Breast epithelium (tissue), 4 donors: ENCODE results near the gene SLC9A8. TPM values are rescaled to one million over a fixed set of nuclear protein-coding genes. Genes with fewer than 3 reads are reported as not detected.

Source experiments
- DNase-seq, 2 donors: peaks; one replicate each; pipeline ENCODE4 v3.0.0-alpha.2; 2019; ENCODE audit warnings: low spot score in 2 of 2
- H3K27ac ChIP-seq, 2 donors: fragments of 200-600 bp; sonication (generic) in 1 of 2; one replicate each; pipeline ENCODE4 v1.5.1; 2016 to 2019; ENCODE audit warnings: mild to moderate bottlenecking in 1 of 2
- H3K27me3 ChIP-seq, 2 donors: fragments of 200-600 bp; sonication (generic) in 1 of 2; one replicate each; pipeline versions ENCODE4 v1.5.1 to v1.6.0; 2017 to 2019; ENCODE audit warnings: control low read depth in 1 of 2, mild to moderate bottlenecking in 1 of 2
- H3K36me3 ChIP-seq: fragments of 200-600 bp; one replicate; pipeline ENCODE4 v1.5.1; 2019
- H3K4me1 ChIP-seq, 2 donors: fragments of 200-600 bp; sonication (generic); one replicate each; pipeline ENCODE4 v1.5.1; 2016 to 2019; ENCODE audit warnings: control low read depth in 1 of 2
- H3K4me3 ChIP-seq, 3 donors: fragments of 200-600 bp; sonication (generic); 1 replicate in 2 of 3; 2 replicates in 1 of 3; pipeline ENCODE4 v1.5.1; 2016 to 2019; ENCODE audit warnings: mild to moderate bottlenecking in 3 of 3, moderate library complexity in 2 of 3
- H3K9me3 ChIP-seq, 2 donors: fragments of 200-600 bp; sonication (generic) in 1 of 2; one replicate each; pipeline ENCODE4 v1.5.1; 2016 to 2019; ENCODE audit warnings: control low read depth in 1 of 2
- CTCF ChIP-seq, 3 donors: fragments of 450-650 bp; IDR thresholded peaks; one replicate each; pipeline ENCODE4 v1.5.1; 2016 to 2017; ENCODE audit warnings: antibody characterized with exemption in 3 of 3, mild to moderate bottlenecking in 3 of 3, moderate library complexity in 3 of 3
- POLR2A ChIP-seq: fragments of 450-650 bp; IDR thresholded peaks from one replicate; pipeline ENCODE4 v1.6.1; 2016; ENCODE audit warnings: antibody characterized with exemption, mild to moderate bottlenecking, moderate library complexity
- POLR2AphosphoS5 ChIP-seq, 3 donors: sonication (generic); formaldehyde crosslinking; IDR thresholded peaks; one replicate each; pipeline ENCODE4 v1.6.1; 2017; ENCODE audit warnings: antibody characterized with exemption in 3 of 3
- intact Hi-C: fragments of 100-400 bp; cut with DNase I; formaldehyde crosslinking; loops from one replicate; pipeline ENCODE4 v1.15.1; 2023; ENCODE audit warnings: low total_unique reads
- total RNA-seq, 3 donors: library from RNA; depleted of rRNA; stranded (reverse); fragments of >200 nt; gene quantifications; one replicate each; pipeline ENCODE4 v1.1.0, GENCODE V29; 2016

Gene SLC9A8
- total RNA-seq, 3 donors from 2014 or later, result 11.8 to 13.5 (median 13.3) TPM

- H3K9me3 ChIP-seq, result no peaks in the 10 kb centered on the region
- DNase-seq, result no peak
- H3K4me1 ChIP-seq, result no peaks in the 10 kb centered on the region
- H3K27ac ChIP-seq, result no peak overlapping the region
- no peaks in the 10 kb centered on the region for H3K27me3 ChIP-seq
- no peak for TF ChIP-seq POLR2AphosphoS5 (IDR thresholded peaks at IDR 0.05)
- no peak for TF ChIP-seq POLR2A
- H3K4me3 ChIP-seq, result no peak overlapping the region
- H3K36me3 ChIP-seq, result no peaks in the 10 kb centered on the region
- intact Hi-C loops, result no loop called here
These were observed 27.3 kb upstream of the SLC9A8 start for GRCh38 chr20:49785149-49785851.

- Histone ChIP-seq H3K9me3 (no peaks in the 10 kb centered on the region), H3K36me3 (no peaks in the 10 kb centered on the region), H3K27me3 (no peaks in the 10 kb centered on the region), H3K4me3 (no peak overlapping the region), H3K27ac (no peak overlapping the region), H3K4me1 (no peaks in the 10 kb centered on the region)
- no peak for DNase-seq
- intact Hi-C loops, result no loop called here
- TF ChIP-seq POLR2AphosphoS5 (IDR thresholded peaks at IDR 0.05), result no peak
- TF ChIP-seq POLR2A, result no peak
- TF ChIP-seq CTCF (IDR thresholded peaks at IDR 0.05), result no peak
These were observed 26.8 kb upstream of the SLC9A8 start for GRCh38 chr20:49785852-49786175.

GRCh38 chr20:49786196-49786595, 26.4 kb upstream of the SLC9A8 start:
- H3K4me3 ChIP-seq, result no peak overlapping the region
- no peaks in the 10 kb centered on the region for H3K9me3 ChIP-seq
- no peak for DNase-seq
- no peak for TF ChIP-seq POLR2A
- no peak for TF ChIP-seq CTCF (IDR thresholded peaks at IDR 0.05)
- no peak for TF ChIP-seq POLR2AphosphoS5 (IDR thresholded peaks at IDR 0.05)
- H3K36me3 ChIP-seq, result no peaks in the 10 kb centered on the region
- no peak overlapping the region for H3K27ac ChIP-seq
- H3K4me1 ChIP-seq, result no peaks in the 10 kb centered on the region
- H3K27me3 ChIP-seq, result no peaks in the 10 kb centered on the region
- intact Hi-C loops, result no loop called here

GRCh38 chr20:49786668-49787370, 25.8 kb upstream of the SLC9A8 start:
- no peaks in the 10 kb centered on the region for H3K36me3 ChIP-seq
- H3K9me3 ChIP-seq, result no peaks in the 10 kb centered on the region
- no peak for TF ChIP-seq POLR2A
- no peak for TF ChIP-seq POLR2AphosphoS5 (IDR thresholded peaks at IDR 0.05)
- TF ChIP-seq CTCF (IDR thresholded peaks at IDR 0.05), result no peak
- H3K4me3 ChIP-seq, result no peak overlapping the region
- no peaks in the 10 kb centered on the region for H3K4me1 ChIP-seq
- no peaks in the 10 kb centered on the region for H3K27me3 ChIP-seq
- H3K27ac ChIP-seq, result no peak overlapping the region
- DNase-seq, result no peak
- intact Hi-C loops, result no loop called here

GRCh38 chr20:49787371-49788357, 25.0 kb upstream of the SLC9A8 start:
- DNase-seq, result no peak

More at GRCh38 chr20:49787371-49788357, 25.0 kb upstream of the SLC9A8 start:
- no peaks in the 10 kb centered on the region for H3K36me3 ChIP-seq
- no peak overlapping the region for H3K4me3 ChIP-seq
- no peaks in the 10 kb centered on the region for H3K4me1 ChIP-seq
- TF ChIP-seq POLR2A (no peak), POLR2AphosphoS5 (IDR thresholded peaks at IDR 0.05) (no peak), CTCF (IDR thresholded peaks at IDR 0.05) (no peak)
- H3K9me3 ChIP-seq, result no peaks in the 10 kb centered on the region
- no peaks in the 10 kb centered on the region for H3K27me3 ChIP-seq
- no peak overlapping the region for H3K27ac ChIP-seq
- intact Hi-C loops, result no loop called here
